Smooth muscle cell (in vitro differentiated cells): Measurements from ENCODE around the gene SOHLH2. TPM values are rescaled to one million over a fixed set of nuclear protein-coding genes. Genes with fewer than 3 reads are reported as not detected.

Experiments
- polyA plus RNA-seq: library from polyadenylated mRNA; unstranded; fragments of >200 nt; fragmentation: Nextera tagmentation; extraction: Ambion mirVana; gene quantifications from 2 replicates; pipeline ENCODE4 v1.2.1, GENCODE V29; 2016
- total RNA-seq: library from RNA; depleted of rRNA; stranded (reverse); fragments of >200 nt; gene quantifications from 2 replicates; pipeline ENCODE4 v1.2.3, GENCODE V29; 2014

The SOHLH2 gene
- total and polyA plus RNA-seq, 2 experiments from 2014 or later = 0.04 TPM; not detected in 1

Other genes starting within 250 kb of the SOHLH2 start
- gene DCLK1, start 83.2 kb downstream of the SOHLH2 start, total RNA-seq = 0.31 and 0.72 TPM in 2 replicates
- not detected in 2 replicates for gene DCLK1, start 83.2 kb downstream of the SOHLH2 start, polyA plus RNA-seq
- 0.40 and 1.1 TPM in 2 replicates for gene CCDC169, start 83.3 kb upstream of the SOHLH2 start, total RNA-seq
- 1.5 and 1.9 TPM in 2 replicates for gene CCDC169, start 83.3 kb upstream of the SOHLH2 start, polyA plus RNA-seq
- 44.0 and 71.1 TPM in 2 replicates for gene SPART, start 131.8 kb upstream of the SOHLH2 start, total RNA-seq
- gene SPART, start 131.8 kb upstream of the SOHLH2 start, polyA plus RNA-seq = 39.0 and 45.1 TPM in 2 replicates
- gene CCNA1, start 217.9 kb upstream of the SOHLH2 start, total RNA-seq = 0.63 and 1.1 TPM in 2 replicates
- not detected in 2 replicates for gene CCNA1, start 217.9 kb upstream of the SOHLH2 start, polyA plus RNA-seq